H1 (cell line): ENCODE data around the gene VAMP2. TPM values are rescaled to one million over a fixed set of nuclear protein-coding genes. Genes with fewer than 3 reads are reported as not detected.
A peak's percentile ranks its signal among the peaks of the same experiment; 100 is the strongest.

Experiments
- CTCF ChIA-PET: fragments of 300-600 bp; sonication (Branson Sonifier 250); formaldehyde crosslinking; loops from one replicate; lab custom pipeline; 2021; ENCODE audit not compliant: partially characterized antibody; lab: Charles Lee
- POLR2A ChIA-PET: fragments of 300-600 bp; sonication (Branson Sonifier 250); formaldehyde crosslinking; loops from one replicate; lab custom pipeline; 2021; ENCODE audit warnings: inconsistent platforms; ENCODE audit not compliant: partially characterized antibody; lab: Charles Lee
- DNase-seq, 2 experiments: peaks; one replicate each; pipeline versions ENCODE4 v3.0.0 to v3.0.0-alpha.2; 2010 to 2022; ENCODE audit warnings: low spot score in 2 of 2, low read depth in 1 of 2, mixed read lengths in 1 of 2
- FAIRE-seq: peaks from 2 replicates; lab custom pipeline; 2011; peaks lifted over from hg19 to GRCh38; lab: Jason Lieb, UNC
- H2AFZ ChIP-seq: 2 replicates; pipeline ENCODE4 v1.8.1; 2012; ENCODE audit warnings: low read length, inconsistent platforms
- H2AK5ac ChIP-seq: 2 replicates; pipeline ENCODE4 v1.6.1; 2013; ENCODE audit warnings: low read depth, low read length
- H2BK120ac ChIP-seq: replicated peaks from 2 replicates; pipeline ENCODE3; 2013; ENCODE audit warnings: low read depth, low read length, inconsistent platforms
- H2BK12ac ChIP-seq: 2 replicates; pipeline ENCODE4 v1.6.1; 2013; ENCODE audit warnings: low read depth, low read length
- H2BK15ac ChIP-seq: 2 replicates; pipeline ENCODE4 v1.6.1; 2013; ENCODE audit warnings: low read length
- H2BK20ac ChIP-seq: 2 replicates; pipeline ENCODE4 v1.6.1; 2013; ENCODE audit warnings: low read length
- H2BK5ac ChIP-seq: 2 replicates; pipeline ENCODE4 v1.6.1; 2013; ENCODE audit warnings: low read depth, low read length
- H3K14ac ChIP-seq: 2 replicates; pipeline ENCODE4 v1.6.1; 2013; ENCODE audit warnings: inconsistent platforms; ENCODE audit not compliant: insufficient read length
- H3K18ac ChIP-seq: 2 replicates; pipeline ENCODE4 v1.6.1; 2013; ENCODE audit warnings: low read length; ENCODE audit errors: extremely low read depth
- H3K23ac ChIP-seq: 2 replicates; pipeline ENCODE4 v1.6.1; 2013; ENCODE audit warnings: inconsistent platforms; ENCODE audit not compliant: insufficient read length
- H3K23me2 ChIP-seq: 2 replicates; pipeline ENCODE4 v1.6.1; 2013; ENCODE audit warnings: low read depth, low read length
- H3K27ac ChIP-seq: 2 replicates; pipeline ENCODE4 v1.6.1; 2011; ENCODE audit warnings: low read depth, low read length, inconsistent platforms
- H3K27me3 ChIP-seq, 4 experiments: replicated peaks in 1 of 4; 1 replicate in 1 of 4; 2 replicates in 3 of 4; pipeline versions ENCODE4 v1.6.1 to v1.8.1; 2011 to 2013; ENCODE audit warnings: low read length in 3 of 4, mild to moderate bottlenecking in 3 of 4, inconsistent platforms in 2 of 4, mixed read lengths in 2 of 4, moderate library complexity in 1 of 4; ENCODE audit not compliant: control insufficient read depth in 3 of 4, insufficient read depth in 3 of 4; ENCODE audit errors: extremely low read depth in 1 of 4
- H3K36me3 ChIP-seq, 4 experiments: 2 replicates each; pipeline versions ENCODE4 v1.6.1 to v1.8.1; 2011 to 2013; ENCODE audit warnings: mild to moderate bottlenecking in 4 of 4, low read length in 3 of 4, moderate library complexity in 2 of 4, control low read depth in 1 of 4, inconsistent platforms in 1 of 4; ENCODE audit not compliant: insufficient read depth in 4 of 4, control insufficient read depth in 2 of 4
- H3K4ac ChIP-seq: replicated peaks from 2 replicates; pipeline ENCODE3; 2013; ENCODE audit warnings: low read length, low read depth, mixed read lengths, inconsistent platforms; ENCODE audit not compliant: insufficient read length
- H3K4me1 ChIP-seq, 4 experiments: replicated peaks in 1 of 4; 1 replicate in 1 of 4; 2 replicates in 3 of 4; pipeline versions ENCODE4 v1.6.1 to v1.8.1; 2011 to 2013; ENCODE audit warnings: low read length in 3 of 4, inconsistent platforms in 2 of 4, mixed read lengths in 1 of 4; ENCODE audit not compliant: insufficient read depth in 4 of 4, control insufficient read depth in 3 of 4
- H3K4me2 ChIP-seq, 2 experiments: 2 replicates each; pipeline versions ENCODE4 v1.6.1 to v1.8.1; 2011 to 2013; ENCODE audit warnings: low read depth in 2 of 2, low read length in 2 of 2, control low read depth in 1 of 2, inconsistent platforms in 1 of 2, mild to moderate bottlenecking in 1 of 2; ENCODE audit not compliant: insufficient read depth in 1 of 2
- H3K4me3 ChIP-seq, 4 experiments: fragments of 200-600, 300-600 bp in 1 of 4; sonication (generic), shearing (Covaris generic), sonication (Bioruptor Twin) in 1 of 4; 2 replicates each; pipeline versions ENCODE4 v1.5.1 to v1.8.1; 2011 to 2016; ENCODE audit warnings: low read length in 4 of 4, low read depth in 3 of 4, control low read depth in 2 of 4, inconsistent platforms in 2 of 4, mild to moderate bottlenecking in 2 of 4, mixed read lengths in 1 of 4, moderate library complexity in 1 of 4; ENCODE audit not compliant: insufficient read depth in 2 of 4; ENCODE audit errors: extremely low read depth in 1 of 4
- H3K56ac ChIP-seq: replicated peaks from 2 replicates; pipeline ENCODE3; 2013; ENCODE audit warnings: low read depth, mild to moderate bottlenecking, mixed read lengths, low read length, inconsistent platforms; ENCODE audit not compliant: insufficient read length
- H3K79me1 ChIP-seq: 2 replicates; pipeline ENCODE4 v1.6.1; 2013; ENCODE audit warnings: low read depth, low read length, control low read depth
- H3K79me2 ChIP-seq, 2 experiments: 2 replicates each; pipeline versions ENCODE4 v1.6.1 to v1.8.1; 2012 to 2013; ENCODE audit warnings: low read length in 2 of 2, mild to moderate bottlenecking in 2 of 2, inconsistent platforms in 1 of 2; ENCODE audit not compliant: insufficient read depth in 2 of 2, control insufficient read depth in 1 of 2
- H3K9ac ChIP-seq, 4 experiments: replicated peaks in 1 of 4; 1 replicate in 1 of 4; 2 replicates in 3 of 4; pipeline versions ENCODE4 v1.6.1 to v1.8.1; 2011 to 2013; ENCODE audit warnings: low read depth in 3 of 4, low read length in 3 of 4, control low read depth in 2 of 4, mild to moderate bottlenecking in 2 of 4, moderate library complexity in 2 of 4, inconsistent platforms in 1 of 4; ENCODE audit errors: extremely low read depth in 1 of 4
- H3K9me3 ChIP-seq, 2 experiments: 2 replicates each; pipeline versions ENCODE4 v1.6.1 to v1.8.1; 2012 to 2013; ENCODE audit warnings: mild to moderate bottlenecking in 2 of 2, moderate library complexity in 2 of 2, control low read depth in 1 of 2, inconsistent platforms in 1 of 2, low read depth in 1 of 2, low read length in 1 of 2, mixed read lengths in 1 of 2; ENCODE audit not compliant: insufficient read depth in 2 of 2
- H4K20me1 ChIP-seq, 2 experiments: replicated peaks in 1 of 2; 2 replicates each; pipeline versions ENCODE3 to v1.8.1; 2011 to 2013; ENCODE audit warnings: inconsistent platforms in 2 of 2, low read length in 2 of 2, mild to moderate bottlenecking in 1 of 2; ENCODE audit not compliant: insufficient read depth in 2 of 2, control insufficient read depth in 1 of 2
- H4K5ac ChIP-seq: 2 replicates; pipeline ENCODE4 v1.6.1; 2013; ENCODE audit warnings: low read length, low read depth, mixed read lengths, inconsistent platforms; ENCODE audit not compliant: insufficient read length
- H4K8ac ChIP-seq: 2 replicates; pipeline ENCODE4 v1.8.0; 2013; ENCODE audit warnings: mild to moderate bottlenecking, moderate library complexity, low read length, inconsistent platforms; ENCODE audit not compliant: insufficient read depth; ENCODE audit errors: extremely low read depth
- H4K91ac ChIP-seq: replicated peaks from 2 replicates; pipeline ENCODE3; 2013; ENCODE audit warnings: low read length, mixed read lengths, inconsistent platforms; ENCODE audit not compliant: insufficient read length
- HDAC6 ChIP-seq: IDR thresholded peaks from one replicate; pipeline ENCODE4 v1.7.1; 2012; ENCODE audit warnings: low read depth, mild to moderate bottlenecking, inconsistent platforms, low read length, moderate library complexity
- POLR2A ChIP-seq, 2 experiments: IDR thresholded peaks; 1 replicate in 1 of 2; 2 replicates in 1 of 2; pipeline ENCODE4 v1.6.1; 2011; ENCODE audit warnings: low read depth in 2 of 2, low read length in 2 of 2, mild to moderate bottlenecking in 2 of 2; ENCODE audit errors: control extremely low read depth in 1 of 2
- POLR2AphosphoS5 ChIP-seq: IDR thresholded peaks from 2 replicates; pipeline ENCODE4 v1.6.1; 2011; ENCODE audit warnings: low read depth, low read length
- RFX5 ChIP-seq: IDR thresholded peaks from 2 replicates; pipeline ENCODE4 v1.6.1; 2011; ENCODE audit warnings: low read depth, low read length, improper control_type of control experiment, borderline replicate concordance
- RNF2 ChIP-seq: fragments of 200-900, 300-1000 bp; sonication (generic); IDR thresholded peaks from 2 replicates; pipeline ENCODE4 v1.7.1; 2016; ENCODE audit warnings: borderline replicate concordance, low read depth, mild to moderate bottlenecking, antibody characterized with exemption, low read length; ENCODE audit not compliant: poor library complexity, severe bottlenecking; ENCODE audit errors: missing control alignments
- TCF12 ChIP-seq: IDR thresholded peaks from 2 replicates; pipeline ENCODE4 v1.6.1; 2011; ENCODE audit warnings: low read depth, mild to moderate bottlenecking, low read length
- WGBS, 2 experiments: shearing (Covaris generic) in 1 of 2; methylation state at CpG; one replicate each; pipeline versions ENCODE4 v1.1.6 to v1.1.7; 2013 to 2015; ENCODE audit warnings: low lambda C conversion rate in 2 of 2, mixed read lengths in 2 of 2, inconsistent platforms in 1 of 2, low coverage in 1 of 2, missing lambda C conversion rate in 1 of 2; ENCODE audit not compliant: insufficient replicate concordance in 2 of 2, insufficient coverage in 1 of 2, insufficient read length in 1 of 2; ENCODE audit errors: extremely low coverage in 1 of 2, missing lambda C conversion rate in 1 of 2; 5-methylcytosine and 5-hydroxymethylcytosine counted together
- polyA plus RNA-seq, 7 experiments: library from polyadenylated mRNA; depleted of rRNA in 3 of 7; stranded (reverse) in 5 of 7; unstranded in 2 of 7; fragments of >200 nt in 5 of 7; fragments of 200-250 nt in 2 of 7; gene quantifications; 1 replicate in 5 of 7; 2 replicates in 1 of 7; 4 replicates in 1 of 7; pipeline versions ENCODE4 v1.2.1 to v1.2.3, GENCODE V29; 2011 to 2013; ENCODE audit warnings: missing spikeins in 2 of 7, mixed read lengths in 2 of 7
- total RNA-seq: library from RNA; stranded (reverse); fragmentation: NEBNext Ultra II Directional; extraction: Animal tissue kit (Norgen Biotek cat#: 25700); gene quantifications from 2 replicates; pipeline ENCODE4 v1.2.1, GENCODE V29; 2021

The VAMP2 gene
- total and polyA plus RNA-seq, 2 of the 8 experiments (the other 6 are each of a cell fraction or from before 2014, with no cell fraction given) = 19.3 to 20.5 TPM

GRCh38 chr17:8204761-8205555, 42.2 kb upstream of the VAMP2 start:
- WGBS, 2 experiments = 91% methylated on average over 19 of the region's 19 CpGs; no CpG with 5 or more reads in 1 of the 2 experiments

More at GRCh38 chr17:8204761-8205555, 42.2 kb upstream of the VAMP2 start:
- FAIRE-seq (no peak), DNase-seq (no peak)
- TF ChIP-seq TCF12 = no peak
- TF ChIP-seq HDAC6 = no peak
- TF ChIP-seq POLR2A (IDR thresholded peaks at IDR 0.05; ENCODE audit: control extremely low read depth in 1 of 2, low read depth in 2 of 2, low read length in 2 of 2) = peak in 1 of 2 experiments; percentile 53; a peak in 1 of 3 replicates
- peak; percentile 63; the same call in 1 of the 2 replicates for TF ChIP-seq POLR2AphosphoS5
- TF ChIP-seq RNF2 = no peak
- TF ChIP-seq RFX5 = no peak
- Histone ChIP-seq H3K27ac (no peak overlapping the region), H3K9me3 (no peaks in the 10 kb centered on the region), H3K36me3 (peaks cover 16 to 42% (median 29%) of the 10 kb centered on the region in 4 experiments; a peak in 7 of 8 replicates), H3K56ac (no peak overlapping the region), H3K23ac (no peak overlapping the region), H3K4ac (no peak overlapping the region), H2BK120ac (no peak overlapping the region), H4K91ac (no peak overlapping the region), H2BK12ac (no peak overlapping the region), H3K79me2 (peaks cover 3 to 15% of the 10 kb centered on the region in 2 experiments), H4K5ac (no peak overlapping the region), H3K4me2 (no peak overlapping the region), H2AK5ac (no peak overlapping the region), H3K4me3 (no peak overlapping the region), H2AFZ (no peak overlapping the region), H2BK20ac (no peak overlapping the region), H3K27me3 (no peaks in the 10 kb centered on the region), H3K23me2 (peaks cover 4% of the 10 kb centered on the region; the same call in 1 of the 2 replicates), H2BK15ac (no peak overlapping the region), H2BK5ac (no peak overlapping the region; the same call in 1 of the 2 replicates), H3K14ac (no peak overlapping the region), H3K79me1 (0 out of 2 replicates have a peak, but pooled peaks cover 4% of the 10 kb centered on the region), H3K18ac (no peak overlapping the region), H4K20me1 (peaks cover 5 to 6% of the 10 kb centered on the region in 2 experiments), H3K9ac (no peak overlapping the region), H4K8ac (no peak overlapping the region), H3K4me1 (peaks cover 0 to 4% (median under 1%) of the 10 kb centered on the region in 4 experiments; a peak in 2 of 7 replicates)
- CTCF ChIA-PET = interaction anchor here (1.2 kb wide), 1 partner anchor 14 kb away, joined by 3 read pairs; no protein-coding TSS in a partner anchor
- POLR2A ChIA-PET = interaction anchor here (1.1 to 19.6 kb wide), 4 partner anchors 12 to 96 kb away, joined by 3 to 373 read pairs (median 95); partner anchors contain the start of gene BORCS6
